Fibroblast of pulmonary artery (primary cell): Measurements from ENCODE around the gene PTPRD.

ENCODE experiments used
- DNase-seq: peaks from one replicate; pipeline ENCODE4 v3.0.0-alpha.2; 2010; ENCODE audit warnings: low read depth
- H3K4me3 ChIP-seq: replicated peaks from 2 replicates; pipeline ENCODE4 v1.5.1; 2011; ENCODE audit warnings: low read depth, mild to moderate bottlenecking, control low read depth, low read length, moderate library complexity
- CTCF ChIP-seq: IDR thresholded peaks from 2 replicates; pipeline ENCODE4 v1.5.1; 2011; ENCODE audit warnings: mild to moderate bottlenecking, control low read depth, low read length, inconsistent platforms; ENCODE audit errors: missing control alignments

PTPRD gene

GRCh38 chr9:8845808-8846207 is 1767.0 kb downstream of the PTPRD start:
- no peak for TF ChIP-seq CTCF
- DNase-seq = no peak
- no peak overlapping the region for H3K4me3 ChIP-seq

- no peak overlapping the region for H3K4me3 ChIP-seq
- DNase-seq = no peak
- no peak for TF ChIP-seq CTCF
Observed at GRCh38 chr9:8845376-8845775, 1767.4 kb downstream of the PTPRD start.

GRCh38 chr9:8844549-8844948 is 1768.3 kb downstream of the PTPRD start:
- no peak for TF ChIP-seq CTCF
- H3K4me3 ChIP-seq = no peak overlapping the region
- DNase-seq = no peak

- DNase-seq = no peak
- no peak for TF ChIP-seq CTCF
Observed at GRCh38 chr9:8842402-8843193, 1770.2 kb downstream of the PTPRD start.

GRCh38 chr9:8838136-8838535 is 1774.7 kb downstream of the PTPRD start:
- DNase-seq = no peak
- no peak for TF ChIP-seq CTCF
- H3K4me3 ChIP-seq = no peak overlapping the region

More at GRCh38 chr9:8842402-8843193, 1770.2 kb downstream of the PTPRD start:
- H3K4me3 ChIP-seq = no peak overlapping the region

- no peak overlapping the region for H3K4me3 ChIP-seq
- TF ChIP-seq CTCF = no peak
- no peak for DNase-seq
Observed at GRCh38 chr9:8835291-8835690, 1777.5 kb downstream of the PTPRD start.

- no peak overlapping the region for H3K4me3 ChIP-seq
- DNase-seq = no peak
- TF ChIP-seq CTCF = no peak
Observed at GRCh38 chr9:8832955-8833354, 1779.8 kb downstream of the PTPRD start.
